HEK293 (cell line): ENCODE results near the gene IGF2BP2.

Source experiments
- ATF2 ChIP-seq: fragments of 450-650 bp; formaldehyde crosslinking; IDR thresholded peaks from 2 replicates; pipeline ENCODE4 v1.5.1; 2016; ENCODE audit warnings: missing biosample characterization, missing genetic modification characterization, low read depth
- GFI1B ChIP-seq: fragments of 450-650 bp; formaldehyde crosslinking; IDR thresholded peaks from 2 replicates; pipeline ENCODE4 v1.5.1; 2016; ENCODE audit warnings: missing biosample characterization, missing genetic modification characterization
- HIC1 ChIP-seq: fragments of 450-650 bp; formaldehyde crosslinking; IDR thresholded peaks from 2 replicates; pipeline ENCODE4 v1.5.1; 2016; ENCODE audit warnings: missing biosample characterization, missing genetic modification characterization
- HOXA7 ChIP-seq: sonication (generic); formaldehyde crosslinking; IDR thresholded peaks from 2 replicates; pipeline ENCODE4 v1.8.1; 2022; ENCODE audit warnings: missing genetic modification reagents, borderline replicate concordance
- KLF10 ChIP-seq: fragments of 450-650 bp; IDR thresholded peaks from 2 replicates; pipeline ENCODE4 v1.5.1; 2018; ENCODE audit warnings: missing biosample characterization, mild to moderate bottlenecking, missing genetic modification characterization
- MYNN ChIP-seq: fragments of 450-650 bp; formaldehyde crosslinking; IDR thresholded peaks from 2 replicates; pipeline ENCODE4 v1.5.1; 2016; ENCODE audit warnings: missing biosample characterization, missing genetic modification characterization, borderline replicate concordance
- PRDM4 ChIP-seq: fragments of 450-650 bp; formaldehyde crosslinking; IDR thresholded peaks from 2 replicates; pipeline ENCODE4 v1.5.1; 2017; ENCODE audit warnings: missing biosample characterization, missing genetic modification characterization
- REPIN1 ChIP-seq: fragments of 450-650 bp; formaldehyde crosslinking; IDR thresholded peaks from 2 replicates; pipeline ENCODE4 v1.5.1; 2017; ENCODE audit warnings: missing biosample characterization, missing genetic modification characterization, low read depth
- SALL2 ChIP-seq: fragments of 450-650 bp; formaldehyde crosslinking; IDR thresholded peaks from 2 replicates; pipeline ENCODE4 v1.5.0; 2017; ENCODE audit warnings: missing biosample characterization, mild to moderate bottlenecking, missing genetic modification characterization, borderline replicate concordance
- TCF7L2 ChIP-seq: IDR thresholded peaks from 2 replicates; pipeline ENCODE4 v1.6.1; 2011; ENCODE audit warnings: low read depth, mild to moderate bottlenecking, inconsistent platforms, low read length, moderate library complexity, borderline replicate concordance
- ZBTB1 ChIP-seq: fragments of 450-650 bp; formaldehyde crosslinking; IDR thresholded peaks from 2 replicates; pipeline ENCODE4 v1.5.1; 2016; ENCODE audit warnings: missing biosample characterization, missing genetic modification characterization
- ZBTB20 ChIP-seq: fragments of 450-650 bp; formaldehyde crosslinking; IDR thresholded peaks from 2 replicates; pipeline ENCODE4 v1.5.1; 2016; ENCODE audit warnings: missing biosample characterization, missing genetic modification characterization
- ZBTB6 ChIP-seq: fragments of 450-650 bp; formaldehyde crosslinking; IDR thresholded peaks from 2 replicates; pipeline ENCODE4 v1.5.1; 2017; ENCODE audit warnings: missing biosample characterization, missing genetic modification characterization
- ZEB2 ChIP-seq: fragments of 450-650 bp; formaldehyde crosslinking; IDR thresholded peaks from 2 replicates; pipeline ENCODE4 v1.5.1; 2016; ENCODE audit warnings: missing biosample characterization, missing genetic modification characterization
- ZNF10 ChIP-seq: fragments of 450-650 bp; formaldehyde crosslinking; IDR thresholded peaks from 2 replicates; pipeline ENCODE4 v1.5.1; 2017; ENCODE audit warnings: missing biosample characterization, missing genetic modification characterization
- ZNF132 ChIP-seq: fragments of 450-650 bp; formaldehyde crosslinking; IDR thresholded peaks from 2 replicates; pipeline ENCODE4 v1.5.1; 2017; ENCODE audit warnings: missing biosample characterization, missing genetic modification characterization, borderline replicate concordance
- ZNF169 ChIP-seq: fragments of 450-650 bp; formaldehyde crosslinking; IDR thresholded peaks from 2 replicates; pipeline ENCODE4 v1.5.1; 2016; ENCODE audit warnings: missing biosample characterization, missing genetic modification characterization
- ZNF19 ChIP-seq: fragments of 450-650 bp; formaldehyde crosslinking; IDR thresholded peaks from 2 replicates; pipeline ENCODE4; 2016; ENCODE audit warnings: missing biosample characterization, missing genetic modification characterization, low read depth
- ZNF211 ChIP-seq: fragments of 450-650 bp; formaldehyde crosslinking; IDR thresholded peaks from 2 replicates; pipeline ENCODE4 v1.5.1; 2016; ENCODE audit warnings: low read depth, missing biosample characterization, missing genetic modification characterization
- ZNF239 ChIP-seq: fragments of 450-650 bp; formaldehyde crosslinking; IDR thresholded peaks from 2 replicates; pipeline ENCODE4 v1.5.1; 2016; ENCODE audit warnings: missing biosample characterization, missing genetic modification characterization
- ZNF274 ChIP-seq, 2 experiments: fragments of 200-500 bp in 1 of 2; fragments of 450-650 bp in 1 of 2; sonication (Bioruptor generic) in 1 of 2; formaldehyde crosslinking in 1 of 2; IDR thresholded peaks; 2 replicates each; pipeline versions ENCODE4 v1.5.1 to v1.6.1; 2014 to 2016; ENCODE audit warnings: borderline replicate concordance in 1 of 2, inconsistent platforms in 1 of 2, low read length in 1 of 2, missing biosample characterization in 1 of 2, missing genetic modification characterization in 1 of 2
- ZNF292 ChIP-seq: fragments of 450-650 bp; formaldehyde crosslinking; IDR thresholded peaks from 2 replicates; pipeline ENCODE4 v1.5.1; 2016; ENCODE audit warnings: low read depth, missing biosample characterization, missing genetic modification characterization, borderline replicate concordance
- ZNF350 ChIP-seq: fragments of 450-650 bp; formaldehyde crosslinking; IDR thresholded peaks from 2 replicates; pipeline ENCODE4 v1.5.0; 2017; ENCODE audit warnings: missing biosample characterization, mild to moderate bottlenecking, missing genetic modification characterization
- ZNF354C ChIP-seq: fragments of 450-650 bp; formaldehyde crosslinking; IDR thresholded peaks from 2 replicates; pipeline ENCODE4 v1.5.1; 2016; ENCODE audit warnings: missing biosample characterization, missing genetic modification characterization, low read depth, borderline replicate concordance
- ZNF362 ChIP-seq: fragments of 450-650 bp; formaldehyde crosslinking; IDR thresholded peaks from 2 replicates; pipeline ENCODE4 v1.5.1; 2016; ENCODE audit warnings: missing biosample characterization, missing genetic modification characterization
- ZNF391 ChIP-seq: fragments of 450-650 bp; formaldehyde crosslinking; IDR thresholded peaks from 2 replicates; pipeline ENCODE4 v1.5.1; 2016; ENCODE audit warnings: low read depth, missing biosample characterization, missing genetic modification characterization, borderline replicate concordance
- ZNF473 ChIP-seq: fragments of 450-650 bp; formaldehyde crosslinking; IDR thresholded peaks from 2 replicates; pipeline ENCODE4 v1.5.1; 2017; ENCODE audit warnings: missing biosample characterization, missing genetic modification characterization
- ZNF521 ChIP-seq: fragments of 450-650 bp; formaldehyde crosslinking; IDR thresholded peaks from 2 replicates; pipeline ENCODE4 v1.5.1; 2017; ENCODE audit warnings: missing biosample characterization, mild to moderate bottlenecking, missing genetic modification characterization
- ZNF544 ChIP-seq: fragments of 450-650 bp; formaldehyde crosslinking; IDR thresholded peaks from 2 replicates; pipeline ENCODE4 v1.5.0; 2017; ENCODE audit warnings: missing biosample characterization, missing genetic modification characterization
- ZNF629 ChIP-seq: fragments of 450-650 bp; formaldehyde crosslinking; IDR thresholded peaks from 2 replicates; pipeline ENCODE4 v1.5.1; 2017; ENCODE audit warnings: missing biosample characterization, missing genetic modification characterization
- ZNF76 ChIP-seq: fragments of 450-650 bp; formaldehyde crosslinking; IDR thresholded peaks from 2 replicates; pipeline ENCODE4; 2016; ENCODE audit warnings: low read depth, missing biosample characterization, missing genetic modification characterization, borderline replicate concordance
- ZNF792 ChIP-seq: fragments of 450-650 bp; formaldehyde crosslinking; IDR thresholded peaks from 2 replicates; pipeline ENCODE4 v1.5.1; 2016; ENCODE audit warnings: missing biosample characterization, missing genetic modification characterization

IGF2BP2 gene

GRCh38 chr3:185807445-185808068 is 17.3 kb downstream of the IGF2BP2 start (continued):
- TF ChIP-seq PRDM4 (tag by site-specific recombination), result no peak
- TF ChIP-seq ATF2 (tag by site-specific recombination), result peak; percentile 92
- no peak for TF ChIP-seq ZNF544 (tag by site-specific recombination)
- peak; percentile 82 for TF ChIP-seq ZEB2 (tag by site-specific recombination)
- TF ChIP-seq HOXA7 (CRISPR knock-in tag), result no peak
- no peak for TF ChIP-seq ZNF473 (tag by site-specific recombination)
- peak; percentile 85 for TF ChIP-seq KLF10 (tag by site-specific recombination)
- TF ChIP-seq SALL2 (tag by site-specific recombination), result no peak
- no peak for TF ChIP-seq ZNF239 (tag by site-specific recombination)
- TF ChIP-seq ZNF132 (tag by site-specific recombination), result no peak
- TF ChIP-seq ZBTB1 (tag by site-specific recombination), result no peak
- peak; percentile 97 for TF ChIP-seq ZNF629 (tag by site-specific recombination)
- peak; percentile 99 for TF ChIP-seq HIC1
- TF ChIP-seq ZNF10 (tag by site-specific recombination), result no peak
- no peak for TF ChIP-seq ZNF274 (IDR thresholded peaks at IDR 0.05; ENCODE audit: low read length)
- TF ChIP-seq ZNF274 (tag by site-specific recombination; IDR thresholded peaks at IDR 0.05; ENCODE audit: borderline replicate concordance), result no peak
- no peak for TF ChIP-seq MYNN (tag by site-specific recombination)
- no peak for TF ChIP-seq ZNF354C (tag by site-specific recombination)
- TF ChIP-seq ZNF76, result no peak
- peak; percentile 19; the same call in 1 of the 2 replicates for TF ChIP-seq ZNF391 (tag by site-specific recombination)
- TF ChIP-seq ZNF521 (tag by site-specific recombination), result no peak
- no peak for TF ChIP-seq ZBTB6 (tag by site-specific recombination)
- no peak for TF ChIP-seq ZNF19
- no peak for TF ChIP-seq ZNF169 (tag by site-specific recombination)
- TF ChIP-seq ZNF211 (tag by site-specific recombination), result 0 out of 2 replicates have a peak, but pooled peaks have one; percentile 31
- TF ChIP-seq GFI1B, result no peak
- TF ChIP-seq ZNF292, result no peak
- TF ChIP-seq ZBTB20, result no peak
- TF ChIP-seq ZNF362 (tag by site-specific recombination), result peak; percentile 16; the same call in 1 of the 2 replicates
- no peak for TF ChIP-seq ZNF350 (tag by site-specific recombination)
- TF ChIP-seq REPIN1 (tag by site-specific recombination), result no peak
- no peak for TF ChIP-seq ZNF792 (tag by site-specific recombination)
- no peak for TF ChIP-seq TCF7L2
